ENCODE measurements around the gene GALNT2.

DNA sequence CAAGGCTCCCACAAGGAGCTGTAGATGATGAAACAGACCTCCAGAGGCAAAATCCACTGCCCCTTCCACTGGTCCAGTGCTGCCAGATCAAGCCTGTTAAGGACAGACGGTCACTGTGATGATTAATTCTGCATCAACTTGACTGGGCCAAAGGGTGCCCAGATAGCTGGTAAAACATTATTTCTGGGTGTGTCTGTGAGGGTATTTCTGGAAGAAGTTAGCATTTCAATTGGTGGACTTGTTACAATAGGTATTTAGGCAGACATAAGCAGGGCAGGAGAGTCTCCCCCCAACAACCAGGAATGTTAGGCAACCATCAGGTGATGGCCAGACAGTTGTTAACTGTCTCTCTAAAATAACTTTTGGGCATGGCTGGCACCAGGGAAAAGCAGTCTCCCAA lies 40.9 kb upstream of the GALNT2 start:
- TF ChIP-seq, protein P1, sequence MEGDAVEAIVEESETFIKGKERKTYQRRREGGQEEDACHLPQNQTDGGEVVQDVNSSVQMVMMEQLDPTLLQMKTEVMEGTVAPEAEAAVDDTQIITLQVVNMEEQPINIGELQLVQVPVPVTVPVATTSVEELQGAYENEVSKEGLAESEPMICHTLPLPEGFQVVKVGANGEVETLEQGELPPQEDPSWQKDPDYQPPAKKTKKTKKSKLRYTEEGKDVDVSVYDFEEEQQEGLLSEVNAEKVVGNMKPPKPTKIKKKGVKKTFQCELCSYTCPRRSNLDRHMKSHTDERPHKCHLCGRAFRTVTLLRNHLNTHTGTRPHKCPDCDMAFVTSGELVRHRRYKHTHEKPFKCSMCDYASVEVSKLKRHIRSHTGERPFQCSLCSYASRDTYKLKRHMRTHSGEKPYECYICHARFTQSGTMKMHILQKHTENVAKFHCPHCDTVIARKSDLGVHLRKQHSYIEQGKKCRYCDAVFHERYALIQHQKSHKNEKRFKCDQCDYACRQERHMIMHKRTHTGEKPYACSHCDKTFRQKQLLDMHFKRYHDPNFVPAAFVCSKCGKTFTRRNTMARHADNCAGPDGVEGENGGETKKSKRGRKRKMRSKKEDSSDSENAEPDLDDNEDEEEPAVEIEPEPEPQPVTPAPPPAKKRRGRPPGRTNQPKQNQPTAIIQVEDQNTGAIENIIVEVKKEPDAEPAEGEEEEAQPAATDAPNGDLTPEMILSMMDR (IDR thresholded peaks at IDR 0.05): no peak
- no peak for TF ChIP-seq EZH2 (IDR thresholded peaks at IDR 0.05; ENCODE audit: borderline replicate concordance, insufficient read depth, low read depth, low read length, poor library complexity, severe bottlenecking)
